Kidney tubule cell (primary cell): ENCODE measurements around the gene OR51B5.
"Not testable (repeated sequence)": the region's sequence is repeated elsewhere in the genome, so short reads cannot be mapped to it uniquely, and the experiment has no call there.

Source experiments
- DNase-seq: peaks from one replicate; pipeline ENCODE4 v3.0.0-alpha.2; 2018; ENCODE audit warnings: low spot score

The OR51B5 gene

DNA sequence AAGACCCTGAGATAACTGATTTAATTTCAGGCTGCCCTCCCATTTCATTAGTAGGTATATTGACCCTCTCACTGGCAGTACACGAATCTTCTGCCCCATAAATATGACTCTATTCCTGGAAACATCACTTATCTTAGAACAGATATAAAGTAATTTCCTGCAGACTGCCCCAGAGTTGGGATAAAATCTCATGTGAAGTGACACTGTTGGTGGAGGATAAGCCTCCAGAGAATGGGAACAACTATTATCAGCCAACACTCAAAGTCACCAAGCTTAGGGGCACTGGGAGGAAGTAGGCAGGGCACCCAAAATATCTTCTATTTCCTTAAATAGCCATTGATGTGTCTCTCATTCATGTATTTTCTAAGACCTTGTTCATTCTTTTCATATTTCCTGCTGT, 8.2 kb downstream of the OR51B5 start:
- no peak for DNase-seq

DNA sequence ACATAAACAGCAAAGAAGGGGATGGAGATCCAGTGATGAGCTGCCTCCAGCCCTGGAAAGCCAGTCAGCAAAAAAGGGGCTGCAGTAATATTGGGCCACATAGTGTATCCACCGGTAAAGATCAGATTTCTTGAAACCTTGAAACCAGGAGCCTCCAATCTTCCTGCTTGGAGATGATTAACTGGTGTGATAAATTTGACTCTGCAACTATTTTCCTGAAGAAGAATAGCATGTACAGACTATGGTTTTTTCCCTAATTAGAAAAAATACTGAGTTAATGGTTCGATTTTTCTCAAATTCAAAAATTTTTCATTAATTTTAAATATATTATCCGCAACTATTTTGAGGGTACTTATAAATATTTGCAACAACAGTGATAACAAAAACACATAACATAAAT, 19.1 kb downstream of the OR51B5 start, which contains the start of gene OR51B2:
Gene OR51B2 (minus strand): TSS at position 101 of the 400 bp plus-strand sequence. CDS start 0 bp downstream, at position 101.
- no peak for DNase-seq

DNA sequence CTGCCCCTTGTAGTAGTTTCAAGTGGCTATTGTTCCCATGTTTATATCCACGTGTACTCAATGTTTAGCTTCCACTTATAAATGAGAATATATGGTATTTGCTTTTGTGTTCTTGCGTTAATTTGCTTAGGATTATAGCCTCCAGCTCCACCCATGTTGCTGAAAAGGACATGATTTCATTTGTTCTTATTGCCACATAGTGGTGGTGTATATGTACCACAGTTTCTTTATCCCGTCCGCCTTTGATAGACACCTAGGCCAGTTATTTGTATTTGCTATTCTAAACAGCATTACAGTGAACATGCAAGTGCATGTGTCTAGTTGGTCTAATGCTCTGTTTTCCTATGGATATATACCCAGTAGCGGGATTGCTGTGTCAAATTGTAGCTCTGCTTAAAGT, 26.0 kb downstream of the OR51B5 start:
- no peak for DNase-seq

DNA sequence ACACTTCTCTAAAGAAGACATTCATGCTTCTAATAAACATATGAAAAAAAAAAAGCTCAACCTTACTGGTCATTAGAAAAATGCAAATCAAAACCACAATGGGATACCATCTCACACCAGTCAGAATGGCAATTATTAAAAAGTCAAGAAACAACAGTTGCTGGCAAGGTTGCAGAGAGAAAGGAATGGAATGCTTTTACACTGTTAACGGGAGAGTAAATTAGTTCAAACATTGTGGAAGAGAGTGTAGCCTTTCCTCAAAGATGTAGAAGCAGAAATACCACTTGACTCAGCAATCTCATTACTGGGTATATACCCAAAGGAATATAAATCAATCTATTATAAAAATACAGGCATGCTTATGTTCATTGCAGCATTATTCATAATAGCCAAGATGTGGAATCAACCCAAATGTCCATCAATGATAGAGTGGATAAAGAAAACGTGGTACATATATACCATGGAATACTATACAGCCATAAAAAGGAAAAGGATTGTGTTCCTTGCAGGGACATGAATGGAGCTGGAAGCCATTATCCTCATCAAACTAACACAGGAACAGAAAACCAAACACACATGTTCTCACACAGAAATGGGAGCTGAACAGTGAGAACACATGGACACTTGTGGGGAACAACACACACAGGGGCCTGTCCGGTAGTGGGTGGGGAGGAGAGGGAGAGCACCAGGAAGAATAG, 29.8 kb downstream of the OR51B5 start:
- not testable (repeated sequence) for DNase-seq

DNA sequence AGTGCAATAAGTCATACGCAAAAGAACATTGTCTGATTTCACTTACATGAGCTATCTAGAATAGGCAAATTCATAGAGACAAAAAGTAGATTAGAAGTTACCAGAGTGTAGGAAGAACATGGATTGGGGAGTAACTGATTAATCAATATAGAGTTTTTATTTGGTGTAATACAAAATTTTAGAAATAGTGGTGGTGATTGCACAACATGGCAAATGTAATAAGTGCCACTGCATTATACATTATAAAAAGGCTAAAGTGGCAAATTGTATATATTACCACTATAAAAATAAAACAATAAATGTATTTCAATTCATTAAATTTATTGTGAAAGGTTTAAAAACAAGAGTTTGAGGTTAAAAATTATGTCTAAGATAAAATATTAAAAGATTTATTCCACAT, 32.9 kb downstream of the OR51B5 start:
- DNase-seq: no peak

DNA sequence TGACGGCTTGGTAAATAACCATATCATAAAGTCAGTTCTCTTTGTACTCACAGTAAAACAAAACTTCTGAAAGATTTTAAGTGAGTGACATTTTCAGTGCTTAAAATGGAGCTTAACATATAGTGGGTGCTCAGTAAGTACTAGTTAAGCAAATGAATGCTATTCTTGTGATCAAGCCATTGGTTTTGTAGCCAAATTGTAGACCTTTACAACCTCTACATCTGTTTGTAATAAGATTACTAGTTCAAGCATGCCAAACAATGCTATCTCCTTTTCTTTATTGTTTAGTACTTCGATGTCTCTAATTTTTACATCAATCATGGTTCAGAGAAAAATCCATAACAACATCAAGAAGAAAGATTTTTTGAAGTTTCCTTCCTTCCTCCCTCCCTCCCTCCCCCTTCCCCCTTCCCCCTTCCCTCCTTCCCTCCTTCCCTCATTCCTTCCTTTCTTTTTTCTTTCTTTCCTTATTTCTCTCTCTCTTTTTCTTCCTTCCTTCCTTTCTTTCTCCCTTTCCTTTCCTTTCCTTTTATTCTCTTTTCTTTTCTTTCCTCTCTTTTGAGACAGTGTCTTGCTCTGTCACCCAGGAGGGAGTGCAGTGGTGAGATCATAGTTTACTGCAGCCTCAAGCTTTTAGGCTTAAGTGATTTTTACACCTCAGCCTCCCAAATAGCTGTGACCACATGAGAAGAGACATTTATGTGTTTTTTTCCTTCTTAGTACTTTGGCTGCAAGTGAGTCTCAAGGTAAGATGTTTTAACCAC, 35.9 kb downstream of the OR51B5 start:
- no peak for DNase-seq

DNA sequence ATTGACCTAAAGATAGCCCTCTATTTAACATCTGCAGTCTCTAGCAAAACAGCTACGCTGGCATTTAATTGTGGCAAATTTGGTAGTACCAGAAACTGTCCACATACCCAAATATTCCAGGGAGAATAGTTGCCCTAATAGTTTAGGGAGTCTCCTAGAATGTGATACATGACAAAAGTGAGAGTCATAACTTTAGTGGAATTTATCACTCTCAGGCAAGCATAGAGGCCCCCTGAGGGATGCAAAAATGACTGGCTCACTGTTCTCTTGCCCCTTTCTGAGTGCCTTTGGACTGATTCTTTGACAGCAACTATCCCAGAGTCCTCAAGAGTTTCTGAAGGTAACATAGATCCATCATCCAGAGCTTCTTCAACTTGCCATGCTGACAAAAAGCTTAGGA, 39.3 kb downstream of the OR51B5 start:
- no peak for DNase-seq

DNA sequence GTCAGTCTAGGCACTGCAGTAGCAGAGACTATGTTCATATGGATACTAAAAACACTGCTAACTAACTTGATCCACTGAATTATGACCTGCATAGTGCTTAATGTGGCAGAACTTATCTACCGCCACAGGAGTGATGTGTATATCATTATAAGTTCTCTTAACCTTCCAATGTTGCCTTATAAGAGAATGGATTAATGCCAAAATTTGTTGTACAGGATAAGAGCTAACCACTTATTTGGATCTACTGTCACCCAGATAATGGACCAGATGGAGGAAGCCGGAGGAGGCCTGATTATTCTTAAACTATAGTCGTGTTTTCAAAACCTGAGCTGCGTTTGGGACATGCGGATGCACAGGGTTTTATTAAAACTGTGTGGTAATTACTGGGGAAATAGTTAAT, 39.7 kb downstream of the OR51B5 start:
- DNase-seq: no peak

DNA sequence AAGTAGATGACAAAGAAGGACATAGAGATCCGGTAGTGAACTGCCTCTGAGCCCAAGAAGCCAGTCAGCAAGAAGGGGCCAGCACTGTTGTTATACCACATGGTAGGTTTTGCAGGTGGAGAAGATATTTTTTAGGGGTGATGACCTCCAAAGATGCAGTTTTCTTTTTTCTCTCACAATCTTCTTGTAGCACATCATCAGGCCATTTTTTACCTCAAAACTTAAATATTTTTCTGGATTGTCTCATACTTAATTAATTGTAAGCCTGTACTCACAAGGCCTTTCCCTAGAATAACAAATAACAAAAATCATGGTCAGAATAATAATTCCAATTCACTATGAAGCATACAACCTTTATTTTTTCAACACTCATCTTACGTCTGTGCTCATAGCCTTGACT, 41.5 kb downstream of the OR51B5 start, which contains the start of gene OR51B4:
Gene OR51B4 (minus strand): TSS at position 101 of the 400 bp plus-strand sequence. CDS start 0 bp downstream, at position 101.
- no peak for DNase-seq

DNA sequence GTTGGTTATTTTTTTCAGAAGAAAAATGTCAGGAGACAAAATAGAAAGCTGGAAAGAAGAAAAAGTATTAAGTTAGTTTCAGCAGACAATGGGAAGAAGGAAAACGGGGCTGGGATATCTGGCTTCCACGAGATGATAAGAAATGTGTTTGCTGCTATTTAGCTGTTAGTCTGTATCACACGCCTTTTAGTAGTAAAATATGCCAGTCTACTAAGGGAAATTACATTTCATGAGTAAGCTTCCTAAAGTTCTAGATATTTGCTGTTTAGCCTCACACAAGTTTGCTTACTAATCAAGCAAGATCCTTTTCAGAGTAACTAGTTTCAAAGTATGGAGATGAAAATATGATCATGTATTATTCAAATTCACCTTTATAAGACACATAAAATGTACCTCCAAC, 43.1 kb downstream of the OR51B5 start:
- DNase-seq: no peak

DNA sequence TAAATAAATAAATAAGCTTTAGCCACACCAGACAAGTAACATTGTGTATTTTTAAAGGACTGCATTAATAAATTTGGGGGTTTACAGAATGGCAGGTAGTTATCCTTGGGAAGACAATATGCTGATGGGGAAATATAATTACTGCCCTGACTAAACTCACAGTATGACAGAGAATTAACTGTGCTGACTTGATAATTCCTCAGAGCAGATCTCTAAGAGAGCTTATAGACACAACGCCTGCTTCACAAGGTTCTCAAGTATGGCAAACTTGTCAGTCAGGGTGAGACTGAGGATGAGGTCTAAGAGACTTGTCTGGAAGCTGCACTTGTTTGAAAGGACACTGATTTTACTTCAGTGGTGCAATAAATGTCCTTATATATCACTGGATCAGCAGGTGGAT, 44.9 kb downstream of the OR51B5 start:
- no peak for DNase-seq

DNA sequence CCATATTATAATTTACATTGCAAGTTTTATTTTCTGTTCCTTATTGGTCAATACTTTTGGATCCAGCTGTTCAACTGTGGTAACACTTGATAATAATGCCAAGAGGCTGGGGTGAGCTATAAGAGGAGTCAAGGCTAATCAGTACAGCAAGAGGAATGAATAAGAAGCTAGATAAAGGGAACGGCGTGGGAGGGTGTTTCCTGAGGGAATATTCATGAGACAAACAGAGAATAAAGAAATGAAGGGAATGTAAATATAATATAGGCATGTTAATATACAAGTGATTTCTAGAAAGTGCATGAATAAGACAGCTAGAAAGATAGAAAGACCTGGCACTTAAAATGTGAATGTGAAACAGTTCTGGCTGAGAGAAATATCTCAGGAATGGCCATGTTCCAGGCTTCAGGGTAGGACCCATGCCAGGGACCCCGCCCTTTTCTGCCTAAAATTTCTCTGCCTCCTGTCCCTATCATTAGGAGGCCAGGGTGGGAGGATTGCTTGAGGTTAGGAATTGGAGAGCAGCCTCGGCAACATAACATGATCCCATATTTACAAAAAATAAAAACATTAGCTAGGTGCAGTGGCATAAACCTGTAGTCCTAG, 45.5 kb downstream of the OR51B5 start:
- no peak for DNase-seq

DNA sequence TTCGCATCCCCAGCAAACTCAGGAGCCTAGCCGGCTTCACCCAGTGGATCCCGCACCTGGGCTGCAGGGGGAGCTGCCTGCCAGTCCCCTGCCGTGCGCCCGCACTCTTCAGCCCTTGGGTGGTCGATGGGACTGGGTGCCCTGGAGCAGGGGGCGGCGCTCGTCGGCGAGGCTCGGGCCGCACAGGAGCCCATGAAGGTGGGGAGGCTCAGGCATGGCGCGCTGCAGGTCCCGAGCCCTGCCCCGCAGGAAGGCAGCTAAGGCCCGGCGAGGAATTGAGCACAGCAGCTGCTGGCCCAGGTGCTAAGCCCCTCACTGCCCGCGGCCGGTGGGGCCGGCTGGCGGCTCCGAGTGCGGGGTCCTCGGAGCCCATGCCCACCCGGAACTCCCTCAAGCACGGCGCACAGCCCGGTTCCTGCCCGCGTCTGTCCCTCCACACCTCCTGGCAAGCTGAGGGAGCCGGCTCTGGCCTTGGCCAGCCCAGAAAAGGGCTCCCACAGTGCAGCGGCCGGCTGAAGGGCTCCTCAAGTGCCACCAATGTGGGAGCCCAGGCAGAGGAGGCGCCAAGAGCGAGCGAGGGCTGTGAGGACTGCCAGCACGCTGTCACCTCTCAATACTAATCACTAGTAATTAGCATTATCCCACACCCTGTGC, 48.9 kb downstream of the OR51B5 start:
- DNase-seq: not testable (repeated sequence)

DNA sequence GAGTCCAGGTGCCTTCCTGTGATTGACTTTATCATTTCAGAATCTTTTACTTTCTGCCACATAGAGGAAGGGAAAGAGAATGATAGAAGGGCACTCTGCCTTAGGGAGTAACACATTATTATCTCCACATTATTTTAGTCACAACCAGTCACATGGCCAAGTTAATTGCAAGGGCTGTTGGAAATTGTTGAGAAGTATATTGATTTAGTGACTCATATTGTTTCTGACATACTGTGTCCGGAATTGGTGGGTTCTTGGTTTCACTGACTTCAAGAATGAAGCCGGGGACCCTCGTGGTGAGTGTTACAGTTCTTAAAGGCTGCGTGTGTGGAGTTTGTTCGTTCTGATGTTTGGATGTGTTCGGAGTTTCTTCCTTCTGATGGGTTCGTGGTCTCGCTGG, 50.3 kb downstream of the OR51B5 start:
- DNase-seq: no peak
